ENCODE results near the gene ZNF230.

The ZNF230 gene

GRCh38 chr19:44007473-44007872 is 4.7 kb downstream of the ZNF230 start:
- Mint-ChIP-seq H3K27me3 (ENCODE audit: low read depth) (no peaks in the 10 kb centered on the region), H3K9me3 (peaks cover 66% of the 10 kb centered on the region), H3K36me3 (ENCODE audit: low read depth) (peaks cover 71% of the 10 kb centered on the region), H3K27ac (no peak overlapping the region), H3K4me3 (no peak overlapping the region), H3K4me1 (ENCODE audit: low read depth) (peaks cover 6% of the 10 kb centered on the region)
- DNase-seq (ENCODE audit: low spot score) = no peak

DNA sequence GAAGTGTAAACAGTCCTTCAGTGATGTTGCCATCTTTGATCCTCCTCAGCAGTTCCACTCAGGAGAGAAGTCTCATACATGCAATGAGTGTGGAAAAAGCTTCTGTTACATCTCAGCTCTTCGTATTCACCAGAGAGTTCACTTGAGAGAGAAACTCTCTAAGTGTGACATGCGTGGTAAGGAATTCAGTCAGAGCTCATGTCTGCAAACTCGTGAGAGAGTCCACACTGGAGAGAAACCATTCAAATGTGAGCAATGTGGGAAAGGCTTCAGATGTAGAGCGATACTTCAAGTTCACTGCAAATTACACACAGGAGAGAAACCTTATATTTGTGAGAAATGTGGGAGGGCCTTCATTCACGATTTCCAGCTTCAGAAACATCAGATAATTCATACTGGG is 7.7 kb downstream of the ZNF230 start:
- Mint-ChIP-seq H3K27ac (no peak overlapping the region), H3K27me3 (ENCODE audit: low read depth) (no peaks in the 10 kb centered on the region), H3K36me3 (ENCODE audit: low read depth) (peaks cover 68% of the 10 kb centered on the region), H3K4me3 (no peak overlapping the region), H3K9me3 (peaks cover 85% of the 10 kb centered on the region), H3K4me1 (ENCODE audit: low read depth) (no peaks in the 10 kb centered on the region)
- no peak for DNase-seq (ENCODE audit: low spot score)

DNA sequence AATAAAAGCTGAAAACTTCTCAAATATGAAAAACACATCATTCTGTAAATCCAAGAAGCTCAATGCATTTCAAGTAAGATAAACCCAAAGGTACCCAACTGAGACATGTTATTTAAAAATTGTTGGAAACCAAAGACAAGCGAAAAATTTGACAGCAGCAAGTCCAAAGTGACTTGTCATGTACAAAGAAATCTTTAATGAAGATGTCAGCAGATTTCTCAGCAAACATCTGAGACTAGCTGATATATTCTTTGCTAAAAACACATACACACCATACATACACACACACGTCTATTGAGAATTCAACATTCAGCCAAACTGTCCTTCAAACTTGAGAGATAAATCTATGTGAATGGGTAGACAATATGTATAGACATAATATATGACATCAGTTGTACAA is 16.7 kb downstream of the ZNF230 start:
- Mint-ChIP-seq H3K4me1 (ENCODE audit: low read depth) (no peaks in the 10 kb centered on the region), H3K9me3 (peaks cover 58% of the 10 kb centered on the region)

GRCh38 chr19:44021221-44021620 is 18.5 kb downstream of the ZNF230 start:
- Mint-ChIP-seq H3K4me3 (no peak overlapping the region), H3K27ac (no peak overlapping the region), H3K36me3 (ENCODE audit: low read depth) (peaks cover 13% of the 10 kb centered on the region), H3K27me3 (ENCODE audit: low read depth) (no peaks in the 10 kb centered on the region), H3K4me1 (ENCODE audit: low read depth) (peaks cover 9% of the 10 kb centered on the region), H3K9me3 (peaks cover 55% of the 10 kb centered on the region)
- no peak for DNase-seq (ENCODE audit: low spot score)

More for the DNA sequence above, 16.7 kb downstream of the ZNF230 start:
- no peak overlapping the region for H3K27ac Mint-ChIP-seq
- H3K4me3 Mint-ChIP-seq = no peak overlapping the region
- H3K27me3 Mint-ChIP-seq (ENCODE audit: low read depth) = no peaks in the 10 kb centered on the region
- no peak for DNase-seq (ENCODE audit: low spot score)
- no peaks in the 10 kb centered on the region for H3K36me3 Mint-ChIP-seq (ENCODE audit: low read depth)

- H3K36me3 Mint-ChIP-seq (ENCODE audit: low read depth) = peaks cover 42% of the 10 kb centered on the region
- H3K4me3 Mint-ChIP-seq = peak overlapping the region; percentile 96
- H3K27me3 Mint-ChIP-seq (ENCODE audit: low read depth) = no peaks in the 10 kb centered on the region
- peaks cover 63% of the 10 kb centered on the region for H3K9me3 Mint-ChIP-seq
- no peak for DNase-seq (ENCODE audit: low spot score)
- H3K27ac Mint-ChIP-seq = peak overlapping the region; percentile 87
- H3K4me1 Mint-ChIP-seq (ENCODE audit: low read depth) = peaks cover 9% of the 10 kb centered on the region
Measured at GRCh38 chr19:44024900-44025216, 22.1 kb downstream of the ZNF230 start.

GRCh38 chr19:44025217-44025936 is 22.6 kb downstream of the ZNF230 start, which contains the start of gene ZNF222:
TSS of gene ZNF222 (plus strand) at chr19:44025379. CDS start at chr19:44025437, 58 bp downstream.
- Mint-ChIP-seq H3K27ac (peak within 1 kb of the TSS; percentile 87), H3K9me3 (peaks cover 63% of the 10 kb centered on the region), H3K4me3 (peak within 1 kb of the TSS; percentile 96), H3K4me1 (ENCODE audit: low read depth) (peaks cover 9% of the 10 kb centered on the region), H3K27me3 (ENCODE audit: low read depth) (no peaks in the 10 kb centered on the region), H3K36me3 (ENCODE audit: low read depth) (peaks cover 47% of the 10 kb centered on the region)
- DNase-seq (ENCODE audit: low spot score) = peak; percentile 78

- Mint-ChIP-seq H3K4me3 (peak overlapping the region; percentile 96), H3K27me3 (ENCODE audit: low read depth) (no peaks in the 10 kb centered on the region), H3K36me3 (ENCODE audit: low read depth) (peaks cover 55% of the 10 kb centered on the region), H3K9me3 (peaks cover 65% of the 10 kb centered on the region), H3K27ac (no peak overlapping the region), H3K4me1 (ENCODE audit: low read depth) (peaks cover 9% of the 10 kb centered on the region)
- DNase-seq (ENCODE audit: low spot score) = no peak
Measured at GRCh38 chr19:44026622-44027021, 23.9 kb downstream of the ZNF230 start.

DNA sequence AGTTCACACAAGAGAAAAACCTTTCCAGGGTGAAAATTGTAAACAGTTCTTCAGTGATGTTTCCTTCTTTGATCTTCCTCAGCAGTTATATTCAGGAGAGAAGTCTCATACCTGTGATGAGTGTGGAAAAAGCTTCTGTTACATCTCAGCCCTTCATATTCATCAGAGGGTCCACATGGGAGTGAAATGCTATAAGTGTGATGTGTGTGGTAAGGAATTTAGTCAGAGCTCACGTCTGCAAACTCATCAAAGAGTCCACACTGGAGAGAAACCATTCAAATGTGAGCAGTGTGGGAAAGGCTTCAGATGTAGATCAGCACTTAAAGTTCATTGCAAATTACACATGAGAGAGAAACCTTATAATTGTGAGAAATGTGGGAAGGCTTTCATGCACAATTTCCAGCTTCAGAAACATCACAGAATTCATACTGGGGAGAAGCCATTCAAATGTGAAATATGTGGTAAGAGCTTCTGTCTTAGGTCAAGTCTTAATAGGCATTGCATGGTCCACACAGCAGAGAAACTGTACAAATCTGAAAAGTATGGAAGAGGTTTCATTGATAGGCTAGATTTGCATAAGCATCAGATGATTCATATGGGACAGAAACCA is 29.3 kb downstream of the ZNF230 start:
- no peak for DNase-seq (ENCODE audit: low spot score)
- Mint-ChIP-seq H3K36me3 (ENCODE audit: low read depth) (peaks cover 47% of the 10 kb centered on the region), H3K27me3 (ENCODE audit: low read depth) (no peaks in the 10 kb centered on the region), H3K27ac (no peak overlapping the region), H3K9me3 (peaks cover 87% of the 10 kb centered on the region), H3K4me1 (ENCODE audit: low read depth) (no peaks in the 10 kb centered on the region), H3K4me3 (no peak overlapping the region)

- Mint-ChIP-seq H3K4me1 (ENCODE audit: low read depth) (no peaks in the 10 kb centered on the region), H3K27me3 (ENCODE audit: low read depth) (no peaks in the 10 kb centered on the region), H3K9me3 (peaks cover 66% of the 10 kb centered on the region), H3K36me3 (ENCODE audit: low read depth) (no peaks in the 10 kb centered on the region), H3K4me3 (no peak overlapping the region), H3K27ac (no peak overlapping the region)
- no peak for DNase-seq (ENCODE audit: low spot score)
Measured at GRCh38 chr19:44042147-44042546, 39.4 kb downstream of the ZNF230 start.

- peaks cover 56% of the 10 kb centered on the region for H3K9me3 Mint-ChIP-seq
- no peak for DNase-seq (ENCODE audit: low spot score)
- peaks cover 4% of the 10 kb centered on the region for H3K36me3 Mint-ChIP-seq (ENCODE audit: low read depth)
- H3K4me3 Mint-ChIP-seq = peak overlapping the region; percentile 79
- no peak overlapping the region for H3K27ac Mint-ChIP-seq
- no peaks in the 10 kb centered on the region for H3K27me3 Mint-ChIP-seq (ENCODE audit: low read depth)
- peaks cover 7% of the 10 kb centered on the region for H3K4me1 Mint-ChIP-seq (ENCODE audit: low read depth)
Measured at GRCh38 chr19:44050740-44051649, 48.2 kb downstream of the ZNF230 start.

GRCh38 chr19:44051650-44052402 is 49.1 kb downstream of the ZNF230 start, which contains the start of gene ZNF223:
TSS of gene ZNF223 (plus strand) at chr19:44052036. CDS start at chr19:44055177, 3,141 bp downstream.
- no peak for DNase-seq (ENCODE audit: low spot score)
- peaks cover 7% of the 10 kb centered on the region for H3K4me1 Mint-ChIP-seq (ENCODE audit: low read depth)
- peak within 1 kb of the TSS; percentile 79 for H3K4me3 Mint-ChIP-seq
- no peak within 1 kb of the TSS for H3K27ac Mint-ChIP-seq
- H3K36me3 Mint-ChIP-seq (ENCODE audit: low read depth) = peaks cover 4% of the 10 kb centered on the region
- H3K27me3 Mint-ChIP-seq (ENCODE audit: low read depth) = no peaks in the 10 kb centered on the region
- H3K9me3 Mint-ChIP-seq = peaks cover 59% of the 10 kb centered on the region

DNA sequence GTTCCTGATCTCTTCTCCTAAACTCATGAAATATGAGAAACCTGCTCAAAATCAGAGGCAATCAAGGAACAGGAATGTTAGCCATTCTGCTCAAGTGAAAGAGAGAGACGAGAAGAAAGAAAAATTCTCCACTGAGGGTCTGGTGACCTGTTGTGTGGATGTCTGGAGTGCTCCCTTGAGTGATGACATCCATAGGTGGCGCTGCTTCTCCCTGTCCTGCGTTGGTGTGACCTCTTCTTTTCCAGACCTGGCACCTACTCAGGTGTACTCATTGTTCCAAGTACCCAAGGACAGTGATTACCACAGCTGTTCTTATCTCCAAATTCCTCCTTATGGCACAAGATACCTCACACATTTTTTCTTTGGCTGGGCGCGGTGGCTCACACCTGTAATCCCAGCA is 53.1 kb downstream of the ZNF230 start:
- H3K4me3 Mint-ChIP-seq = no peak overlapping the region
- H3K4me1 Mint-ChIP-seq (ENCODE audit: low read depth) = peaks cover 7% of the 10 kb centered on the region
- peaks cover 66% of the 10 kb centered on the region for H3K9me3 Mint-ChIP-seq
- no peaks in the 10 kb centered on the region for H3K27me3 Mint-ChIP-seq (ENCODE audit: low read depth)
- H3K36me3 Mint-ChIP-seq (ENCODE audit: low read depth) = peaks cover 4% of the 10 kb centered on the region
- no peak overlapping the region for H3K27ac Mint-ChIP-seq
- no peak for DNase-seq (ENCODE audit: low spot score)

DNA sequence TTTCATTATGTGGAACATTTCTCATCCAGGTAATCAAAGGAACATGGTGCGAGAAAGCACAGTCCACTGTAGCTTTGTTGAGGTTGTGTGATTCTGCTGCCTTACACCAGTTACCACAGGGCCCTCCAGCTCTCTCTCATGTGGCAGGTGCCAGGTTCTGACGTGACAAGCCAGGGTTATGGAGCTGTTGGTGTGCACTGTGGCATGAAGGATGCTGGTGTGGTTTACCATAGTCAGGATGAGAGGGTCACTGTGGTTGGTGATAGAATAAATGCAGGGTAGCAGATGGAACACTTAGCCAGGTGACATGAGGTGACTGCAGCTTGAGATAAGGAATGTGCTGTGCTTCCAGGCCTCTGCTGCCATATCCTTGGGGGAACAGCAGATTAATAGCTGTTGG is 56.5 kb downstream of the ZNF230 start:
- Mint-ChIP-seq H3K4me1 (ENCODE audit: low read depth) (no peaks in the 10 kb centered on the region), H3K36me3 (ENCODE audit: low read depth) (no peaks in the 10 kb centered on the region)

More for the DNA sequence above, 56.5 kb downstream of the ZNF230 start:
- peaks cover 50% of the 10 kb centered on the region for H3K9me3 Mint-ChIP-seq
- no peak overlapping the region for H3K27ac Mint-ChIP-seq
- no peaks in the 10 kb centered on the region for H3K27me3 Mint-ChIP-seq (ENCODE audit: low read depth)
- no peak for DNase-seq (ENCODE audit: low spot score)
- no peak overlapping the region for H3K4me3 Mint-ChIP-seq

All from T-helper 2 cell treated with Interferon-gamma antibody and Interleukin-4, amounts not matched to agents 5 μg/mL and 100 μg/mL, for 36 hours (primary cell).